ENCODE measurements around the gene SLC47A1. TPM values are rescaled to one million over a fixed set of nuclear protein-coding genes. Genes with fewer than 3 reads are reported as not detected.

Gene SLC47A1
- total RNA-seq, 4 donors from 2014 or later = 6.2 to 28.5 (median 18.4) TPM

GRCh38 chr17:19626079-19626478 lies 92.4 kb downstream of the SLC47A1 start:
- Histone ChIP-seq H3K4me3 (no peak overlapping the region), H3K4me1 (no peaks in the 10 kb centered on the region), H3K27ac (no peak overlapping the region), H3K36me3 (no peaks in the 10 kb centered on the region), H3K27me3 (no peaks in the 10 kb centered on the region), H3K9me3 (peaks cover 0 to 2% of the 10 kb centered on the region in 2 donors)
- DNase-seq = no peak
- intact Hi-C loops (cut with DNase I; ENCODE audit: low total_unique reads) = no loop called here
- TF ChIP-seq CTCF (IDR thresholded peaks at IDR 0.05) = no peak

Small RNAs within 50 kb of the gene (small RNA-seq; reads per million reads assigned to genes)
- not detected for gene AC025627.2
- not detected for gene NMTRQ-TTG12-1

Other genes with a start within 250 kb of the SLC47A1 start
- 100 to 1,000 TPM in 1 of 4 donors, 10 to 100 TPM in 2, 1 to 10 TPM in 1; 3.8 to 105 (median 25.6) TPM for gene B9D1, start 171.1 kb upstream of the SLC47A1 start, total RNA-seq
- 10 to 100 TPM in 3 of 4 donors, 1 to 10 TPM in 1; 3.3 to 72.8 (median 18.3) TPM for gene MAPK7, start 155.4 kb upstream of the SLC47A1 start, total RNA-seq
- gene MFAP4, start 146.7 kb upstream of the SLC47A1 start, total RNA-seq = 100 to 1,000 TPM in 2 of 4 donors, 10 to 100 TPM in 2; 81.2 to 149 (median 117) TPM
- 10 to 100 TPM in 1 of 4 donors, 1 to 10 TPM in 2, under 1 TPM in 1; 0.88 to 14.7 (median 3.7) TPM for gene RNF112, start 122.6 kb upstream of the SLC47A1 start, total RNA-seq
- 100 to 1,000 TPM in 1 of 4 donors, 10 to 100 TPM in 3; 19.0 to 166 (median 82.5) TPM for gene ALDH3A2, start 114.9 kb downstream of the SLC47A1 start, total RNA-seq
- gene SLC47A2, start 182.7 kb downstream of the SLC47A1 start, total RNA-seq = under 1 TPM in 1 of 4 donors, not detected in 3; 0.35 TPM
- gene ALDH3A1, start 214.4 kb downstream of the SLC47A1 start, total RNA-seq = 1 to 10 TPM in 2 of 4 donors, under 1 TPM in 1, not detected in 1; 0.51 to 7.1 (median 1.7) TPM